Gastroesophageal sphincter (tissue), 3 donors: ENCODE data around the gene CIZ1.
"Not testable (repeated sequence)": the region's sequence is repeated elsewhere in the genome, so short reads cannot be mapped to it uniquely, and the experiment has no call there.

Experiments used
- CTCF ChIP-seq, 4 experiments: fragments of 200-600 bp in 2 of 4; fragments of 450-650 bp in 2 of 4; sonication (generic) in 1 of 4; IDR thresholded peaks; one replicate each; pipeline ENCODE4 v1.5.1; 2017 to 2019; ENCODE audit warnings: antibody characterized with exemption in 4 of 4, mild to moderate bottlenecking in 2 of 4, moderate library complexity in 2 of 4
- EP300 ChIP-seq: sonication (generic); formaldehyde crosslinking; IDR thresholded peaks from one replicate; pipeline ENCODE4 v1.6.1; 2017; ENCODE audit warnings: antibody characterized with exemption, mild to moderate bottlenecking
- POLR2A ChIP-seq, 2 donors: fragments of 450-650 bp; IDR thresholded peaks; one replicate each; pipeline ENCODE4 v1.6.1; 2017; ENCODE audit warnings: antibody characterized with exemption in 2 of 2, mild to moderate bottlenecking in 2 of 2, moderate library complexity in 1 of 2
- POLR2AphosphoS5 ChIP-seq: sonication (generic); formaldehyde crosslinking; IDR thresholded peaks from one replicate; pipeline ENCODE4 v1.6.1; 2017; ENCODE audit warnings: antibody characterized with exemption

- not testable (repeated sequence) for TF ChIP-seq EP300; CTCF (IDR thresholded peaks at IDR 0.05); POLR2A (IDR thresholded peaks at IDR 0.05); POLR2AphosphoS5
These were observed 60.7 kb downstream of the CIZ1 start for GRCh38 chr9:128130651-128131050.
